Karpas-422 (cell line): ENCODE results near the gene FAM53B. TPM values are rescaled to one million over a fixed set of nuclear protein-coding genes. Genes with fewer than 3 reads are reported as not detected.

Experiments
- DNase-seq: peaks from one replicate; pipeline ENCODE4 v3.0.0-alpha.2; 2015
- H2AFZ ChIP-seq: fragments of 200-600 bp; sonication (generic); 2 replicates; pipeline ENCODE4 v1.6.1; 2014; ENCODE audit warnings: antibody characterized with exemption, low read length, mixed read lengths
- H3K27ac ChIP-seq: fragments of 200-600 bp; sonication (generic); 2 replicates; pipeline ENCODE4 v1.5.1; 2014; ENCODE audit warnings: mild to moderate bottlenecking, low read length, moderate library complexity
- H3K27me3 ChIP-seq: fragments of 200-600 bp; sonication (generic); 2 replicates; pipeline ENCODE4 v1.6.1; 2014; ENCODE audit warnings: low read length, mixed read lengths
- H3K36me3 ChIP-seq: fragments of 200-600 bp; sonication (generic); 2 replicates; pipeline ENCODE4 v1.6.1; 2014; ENCODE audit warnings: low read length, mixed read lengths; ENCODE audit not compliant: insufficient read depth
- H3K4me1 ChIP-seq: fragments of 200-600 bp; sonication (generic); 2 replicates; pipeline ENCODE4 v1.6.1; 2014; ENCODE audit warnings: mild to moderate bottlenecking, low read length, mixed read lengths
- H3K4me2 ChIP-seq: fragments of 200-600 bp; sonication (generic); 2 replicates; pipeline ENCODE4 v1.6.1; 2014; ENCODE audit warnings: low read length, low read depth, mild to moderate bottlenecking; ENCODE audit not compliant: poor library complexity, severe bottlenecking
- H3K4me3 ChIP-seq: fragments of 200-600 bp; sonication (generic); 2 replicates; pipeline ENCODE4 v1.5.1; 2014; ENCODE audit warnings: mild to moderate bottlenecking, antibody characterized with exemption, low read length, mixed read lengths
- H3K79me2 ChIP-seq: fragments of 200-600 bp; sonication (generic); 2 replicates; pipeline ENCODE4 v1.6.1; 2014; ENCODE audit warnings: mild to moderate bottlenecking, low read length, mixed read lengths
- H3K9ac ChIP-seq: fragments of 200-600 bp; sonication (generic); 2 replicates; pipeline ENCODE4 v1.6.0; 2014; ENCODE audit warnings: low read length
- H3K9me2 ChIP-seq: fragments of 200-600 bp; sonication (generic), shearing (Covaris generic); replicated peaks from 2 replicates; pipeline ENCODE4 v1.6.0; 2014; ENCODE audit warnings: mild to moderate bottlenecking, low read length, moderate library complexity; ENCODE audit not compliant: insufficient read depth
- H3K9me3 ChIP-seq: fragments of 300-700, 200-600 bp; sonication (generic); 2 replicates; pipeline ENCODE4 v1.6.1; 2014; ENCODE audit warnings: low read length, mixed read lengths
- H4K20me1 ChIP-seq: fragments of 200-600 bp; sonication (generic); 2 replicates; pipeline ENCODE4 v1.6.1; 2014; ENCODE audit warnings: mild to moderate bottlenecking, antibody characterized with exemption, low read length, low read depth; ENCODE audit not compliant: insufficient read depth
- total RNA-seq: library from RNA; depleted of rRNA; stranded (reverse); fragments of >200 nt; shearing (Covaris generic); gene quantifications from 2 replicates; pipeline ENCODE4 v1.2.3, GENCODE V29; 2014; ENCODE audit warnings: low replicate concordance

Gene FAM53B
- total RNA-seq, 1 experiment from 2014 or later = 72.5 TPM

GRCh38 chr10:124676416-124677062, 67.6 kb downstream of the FAM53B start:
- Histone ChIP-seq H3K9me3 (no peaks in the 10 kb centered on the region), H3K27ac (no peak overlapping the region), H4K20me1 (peaks cover 84% of the 10 kb centered on the region), H3K27me3 (no peaks in the 10 kb centered on the region), H3K4me1 (peaks cover 19% of the 10 kb centered on the region), H3K4me2 (no peak overlapping the region), H2AFZ (no peak overlapping the region), H3K4me3 (no peak overlapping the region), H3K79me2 (peaks cover 100% of the 10 kb centered on the region), H3K9me2 (no peaks in the 10 kb centered on the region), H3K9ac (no peak overlapping the region), H3K36me3 (peaks cover 49% of the 10 kb centered on the region; the same call in 1 of the 2 replicates)
- DNase-seq = no peak

GRCh38 chr10:124675824-124676223, 68.4 kb downstream of the FAM53B start:
- Histone ChIP-seq H3K9me3 (no peaks in the 10 kb centered on the region), H3K79me2 (peaks cover 100% of the 10 kb centered on the region), H3K4me3 (no peak overlapping the region), H3K9ac (no peak overlapping the region), H3K4me1 (peaks cover 19% of the 10 kb centered on the region), H3K27ac (no peak overlapping the region), H4K20me1 (peaks cover 86% of the 10 kb centered on the region), H3K36me3 (peaks cover 43% of the 10 kb centered on the region; the same call in 1 of the 2 replicates), H3K27me3 (no peaks in the 10 kb centered on the region), H3K4me2 (no peak overlapping the region), H2AFZ (no peak overlapping the region), H3K9me2 (no peaks in the 10 kb centered on the region)
- no peak for DNase-seq

DNA sequence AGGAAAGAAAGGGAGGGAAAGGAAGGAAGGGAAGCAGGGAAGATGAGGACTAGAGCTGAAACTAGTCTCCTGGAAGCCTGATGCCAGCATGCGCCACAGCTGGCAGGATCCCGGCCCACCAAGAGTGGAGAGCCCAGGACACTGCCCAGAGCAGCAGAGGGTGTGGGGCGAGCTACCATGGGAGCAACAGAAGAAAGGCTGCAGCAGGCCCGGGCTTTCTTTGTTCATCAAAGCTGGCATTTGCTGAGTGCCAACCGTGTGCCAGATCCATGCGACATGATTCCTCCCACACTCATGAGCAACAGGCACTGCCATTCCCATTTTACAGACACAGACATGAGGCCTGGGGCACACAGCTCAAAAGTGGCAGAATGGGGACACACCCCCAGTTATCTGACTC, 68.9 kb downstream of the FAM53B start:
- Histone ChIP-seq H3K79me2 (peaks cover 100% of the 10 kb centered on the region), H3K27ac (no peak overlapping the region)

GRCh38 chr10:124674768-124675222, 69.4 kb downstream of the FAM53B start:
- Histone ChIP-seq H3K4me1 (peaks cover 17% of the 10 kb centered on the region), H2AFZ (no peak overlapping the region), H3K9me3 (no peaks in the 10 kb centered on the region), H3K9me2 (no peaks in the 10 kb centered on the region), H3K36me3 (peaks cover 33% of the 10 kb centered on the region; the same call in 1 of the 2 replicates), H3K27me3 (no peaks in the 10 kb centered on the region), H3K27ac (no peak overlapping the region), H3K79me2 (peaks cover 100% of the 10 kb centered on the region), H3K4me3 (no peak overlapping the region), H3K4me2 (no peak overlapping the region), H3K9ac (no peak overlapping the region), H4K20me1 (peaks cover 79% of the 10 kb centered on the region)
- no peak for DNase-seq

More for the DNA sequence above, 68.9 kb downstream of the FAM53B start:
- no peak overlapping the region for H3K9ac ChIP-seq
- peaks cover 38% of the 10 kb centered on the region; the same call in 1 of the 2 replicates for H3K36me3 ChIP-seq
- DNase-seq = no peak
- H3K27me3 ChIP-seq = no peaks in the 10 kb centered on the region
- no peaks in the 10 kb centered on the region for H3K9me2 ChIP-seq
- H2AFZ ChIP-seq = no peak overlapping the region
- no peaks in the 10 kb centered on the region for H3K9me3 ChIP-seq
- H3K4me3 ChIP-seq = no peak overlapping the region
- H3K4me2 ChIP-seq = no peak overlapping the region
- H3K4me1 ChIP-seq = peaks cover 19% of the 10 kb centered on the region
- H4K20me1 ChIP-seq = peaks cover 83% of the 10 kb centered on the region

DNA sequence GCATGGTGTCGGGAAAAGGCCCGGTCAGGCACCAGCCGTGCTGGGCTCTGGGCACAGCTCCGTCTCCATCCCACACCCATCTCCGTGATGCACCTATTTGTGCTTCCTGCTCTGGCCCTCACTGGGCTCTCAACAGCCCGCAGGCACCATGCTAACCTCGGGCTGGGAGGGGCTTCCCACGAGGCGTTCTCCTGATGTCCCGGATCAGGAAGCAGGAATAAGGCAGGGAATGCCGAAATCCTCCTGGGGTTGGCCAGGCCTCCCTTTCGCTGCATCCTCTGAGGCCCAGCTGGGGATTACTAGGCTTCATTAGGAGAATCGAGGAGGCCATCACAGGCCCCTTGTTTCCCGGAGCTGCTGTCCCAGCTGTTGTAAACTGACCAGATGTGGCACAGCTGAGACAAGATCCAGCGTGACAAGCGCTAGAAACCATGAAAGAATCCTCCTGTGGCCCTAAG, 72.0 kb downstream of the FAM53B start:
- H3K27ac ChIP-seq = no peak overlapping the region
- H3K9me3 ChIP-seq = no peaks in the 10 kb centered on the region
- no peak overlapping the region for H2AFZ ChIP-seq
- H4K20me1 ChIP-seq = peaks cover 62% of the 10 kb centered on the region
- H3K4me2 ChIP-seq = no peak overlapping the region
- peaks cover 98% of the 10 kb centered on the region for H3K79me2 ChIP-seq
- no peak for DNase-seq
- H3K9ac ChIP-seq = no peak overlapping the region
- no peaks in the 10 kb centered on the region for H3K27me3 ChIP-seq
- H3K4me1 ChIP-seq = no peaks in the 10 kb centered on the region
- no peak overlapping the region for H3K4me3 ChIP-seq
- H3K36me3 ChIP-seq = peaks cover 19% of the 10 kb centered on the region; the same call in 1 of the 2 replicates
- H3K9me2 ChIP-seq = no peaks in the 10 kb centered on the region

DNA sequence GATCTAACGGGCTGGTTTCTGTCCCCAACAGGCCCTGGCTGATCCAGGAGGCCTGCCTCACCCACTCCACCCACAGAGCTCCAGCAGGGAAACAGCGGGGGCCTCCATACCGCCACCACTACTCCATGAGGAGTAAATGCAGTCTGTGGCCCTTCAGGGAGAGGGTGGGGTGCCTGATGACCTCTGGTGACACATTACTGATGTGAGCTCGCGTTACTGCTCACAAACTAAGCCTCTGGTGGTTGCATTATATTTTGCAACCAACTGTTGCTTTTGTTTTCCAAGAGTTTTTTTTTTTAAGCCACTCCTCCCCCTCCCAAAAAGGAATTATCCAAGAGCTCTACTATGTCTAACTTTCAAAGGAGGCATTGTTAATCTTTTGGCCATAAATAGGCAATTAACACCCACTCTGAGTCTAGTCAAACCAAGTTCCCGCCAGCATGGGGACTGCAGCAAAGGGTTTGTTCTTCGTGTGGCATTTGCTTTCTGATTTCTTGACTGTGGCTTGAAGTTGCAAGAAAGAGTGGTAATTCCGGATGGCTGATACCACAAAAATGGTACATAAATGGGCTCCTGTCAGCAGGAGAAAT, 72.6 kb downstream of the FAM53B start:
- H4K20me1 ChIP-seq = peaks cover 62% of the 10 kb centered on the region
- no peak overlapping the region for H3K4me3 ChIP-seq
- no peak for DNase-seq
- H3K27ac ChIP-seq = no peak overlapping the region
- peaks cover 98% of the 10 kb centered on the region for H3K79me2 ChIP-seq
- H3K4me2 ChIP-seq = no peak overlapping the region
- peaks cover 15% of the 10 kb centered on the region; the same call in 1 of the 2 replicates for H3K36me3 ChIP-seq
- no peaks in the 10 kb centered on the region for H3K27me3 ChIP-seq
- no peaks in the 10 kb centered on the region for H3K9me2 ChIP-seq
- H2AFZ ChIP-seq = no peak overlapping the region
- H3K9ac ChIP-seq = no peak overlapping the region
- no peaks in the 10 kb centered on the region for H3K9me3 ChIP-seq
- H3K4me1 ChIP-seq = no peaks in the 10 kb centered on the region

DNA sequence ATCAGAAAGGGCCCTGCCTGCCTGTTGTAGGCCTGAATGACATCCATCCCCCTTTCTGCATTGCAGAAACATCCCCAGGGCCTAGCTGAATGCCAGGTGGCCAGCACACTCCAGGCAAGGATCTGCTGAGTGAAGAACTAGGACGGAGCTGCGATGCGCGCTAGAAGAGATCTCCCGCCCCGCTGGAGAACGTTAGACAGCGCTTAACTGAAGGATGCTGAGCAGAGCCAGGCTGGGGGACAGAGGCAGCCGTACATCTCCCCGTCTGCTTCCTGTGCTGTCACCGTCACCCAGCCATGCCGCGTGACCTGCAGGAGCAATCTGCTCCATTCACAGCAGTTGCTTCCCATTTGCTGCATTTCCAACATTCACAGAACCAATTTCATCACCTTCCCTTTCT, 73.3 kb downstream of the FAM53B start:
- H3K9ac ChIP-seq = no peak overlapping the region
- peaks cover 98% of the 10 kb centered on the region for H3K79me2 ChIP-seq
- H3K4me1 ChIP-seq = no peaks in the 10 kb centered on the region
- no peak overlapping the region for H3K27ac ChIP-seq
- H3K9me2 ChIP-seq = no peaks in the 10 kb centered on the region
- DNase-seq = no peak
- no peak overlapping the region for H2AFZ ChIP-seq
- H3K4me3 ChIP-seq = no peak overlapping the region
- no peaks in the 10 kb centered on the region for H3K27me3 ChIP-seq
- peaks cover 61% of the 10 kb centered on the region for H4K20me1 ChIP-seq
- no peaks in the 10 kb centered on the region for H3K9me3 ChIP-seq
- H3K36me3 ChIP-seq = peaks cover 15% of the 10 kb centered on the region; the same call in 1 of the 2 replicates
- H3K4me2 ChIP-seq = no peak overlapping the region

DNA sequence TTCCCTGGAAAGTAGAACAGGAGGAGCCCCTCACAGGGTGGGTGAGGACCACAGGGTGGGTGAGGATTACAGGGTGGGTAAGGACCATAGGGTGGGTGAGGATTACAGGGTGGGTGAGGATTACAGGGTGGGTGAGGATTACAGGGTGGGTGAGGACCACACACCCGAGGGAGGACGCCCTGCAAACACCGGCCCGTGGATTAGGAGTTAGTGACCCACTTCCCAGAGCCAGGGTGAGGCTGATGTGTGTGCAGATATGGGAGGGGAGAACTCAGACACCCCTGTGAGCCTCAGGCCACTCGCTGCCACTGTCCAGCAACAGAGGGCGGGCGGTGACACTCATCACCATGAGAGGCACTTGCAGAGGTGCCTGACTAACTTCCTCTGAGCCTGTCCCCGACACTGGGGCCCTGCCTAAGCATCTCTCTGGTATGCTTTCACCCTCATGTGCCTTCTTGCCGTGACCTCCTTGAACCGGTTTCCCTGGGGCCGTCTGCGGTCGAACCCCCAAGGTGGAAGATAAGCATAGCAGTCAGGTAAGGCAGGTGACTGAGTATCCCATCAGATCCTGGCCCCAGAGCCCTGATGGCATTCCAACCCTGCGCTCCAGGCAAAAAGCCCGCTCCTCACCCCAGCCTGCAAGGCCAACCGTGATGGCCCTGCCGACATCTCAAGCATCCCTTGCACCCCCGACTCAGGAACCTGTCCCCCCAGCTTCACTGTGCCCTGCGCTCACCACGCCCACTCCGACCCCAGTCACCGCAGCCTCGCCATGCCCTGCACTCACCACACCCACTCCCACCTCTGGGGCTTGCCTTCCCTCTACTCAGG, 74.1 kb downstream of the FAM53B start:
- Histone ChIP-seq H3K9me2 (no peaks in the 10 kb centered on the region), H3K79me2 (peaks cover 98% of the 10 kb centered on the region), H3K36me3 (peaks cover 15% of the 10 kb centered on the region; the same call in 1 of the 2 replicates), H2AFZ (no peak overlapping the region), H3K27ac (no peak overlapping the region), H4K20me1 (peaks cover 59% of the 10 kb centered on the region), H3K4me1 (no peaks in the 10 kb centered on the region), H3K4me3 (no peak overlapping the region), H3K9ac (no peak overlapping the region), H3K9me3 (no peaks in the 10 kb centered on the region), H3K27me3 (no peaks in the 10 kb centered on the region), H3K4me2 (no peak overlapping the region)
- DNase-seq = no peak
